Endothelial cell of umbilical vein (primary cell): Measurements from ENCODE around the gene DGKK. TPM values are rescaled to one million over a fixed set of nuclear protein-coding genes. Genes with fewer than 3 reads are reported as not detected.

ENCODE experiments used
- BruUV-seq: library from RNA; stranded (reverse); fragments of 400-500 nt; replicated peaks from 2 replicates; lab custom pipeline; 2021; lab: Mats Ljungman, UMichigan
- CTCF ChIA-PET: fragments of 300-600, 350-600 bp; sonication (Branson Sonifier 250); formaldehyde crosslinking; loops from one replicate; lab custom pipeline; 2021; ENCODE audit warnings: antibody characterized with exemption, inconsistent platforms; lab: Charles Lee
- POLR2A ChIA-PET: fragments of 300-600, 350-600 bp; sonication (Branson Sonifier 250); formaldehyde crosslinking; loops from one replicate; lab custom pipeline; 2021; ENCODE audit warnings: antibody characterized with exemption, inconsistent platforms; lab: Charles Lee
- DNase-seq: peaks from one replicate; pipeline ENCODE4 v3.0.0-alpha.2; 2011; ENCODE audit warnings: low read depth, low spot score
- FAIRE-seq: peaks from 2 replicates; lab custom pipeline; 2011; peaks lifted over from hg19 to GRCh38; lab: Jason Lieb, UNC
- H2AFZ ChIP-seq: 2 replicates; pipeline ENCODE4 v1.6.0; 2012; ENCODE audit warnings: low read depth, low read length, control low read depth, inconsistent platforms
- H3K27ac ChIP-seq: 2 replicates; pipeline ENCODE4 v1.5.1; 2011; ENCODE audit warnings: low read depth, mild to moderate bottlenecking, control low read depth, low read length, moderate library complexity; ENCODE audit not compliant: insufficient read depth
- H3K27me3 ChIP-seq, 2 experiments: 2 replicates each; pipeline versions ENCODE4 v1.6.0 to v1.6.1; 2011; ENCODE audit warnings: low read length in 2 of 2, mixed read lengths in 1 of 2; ENCODE audit not compliant: control insufficient read depth in 2 of 2, insufficient read depth in 2 of 2
- H3K36me3 ChIP-seq, 2 experiments: 2 replicates in 1 of 2; 3 replicates in 1 of 2; pipeline ENCODE4 v1.5.1; 2011; ENCODE audit warnings: low read length in 2 of 2, mild to moderate bottlenecking in 1 of 2, moderate library complexity in 1 of 2; ENCODE audit not compliant: control insufficient read depth in 2 of 2, insufficient read depth in 2 of 2; ENCODE audit errors: extremely low read depth in 1 of 2
- H3K4me1 ChIP-seq: 3 replicates; pipeline ENCODE4 v1.5.1; 2011; ENCODE audit warnings: mild to moderate bottlenecking, low read length; ENCODE audit not compliant: control insufficient read depth, insufficient read depth; ENCODE audit errors: extremely low read depth
- H3K4me2 ChIP-seq: 2 replicates; pipeline ENCODE4 v1.6.1; 2011; ENCODE audit warnings: low read length, control low read depth, mixed read lengths; ENCODE audit not compliant: insufficient read depth
- H3K4me3 ChIP-seq, 3 experiments: fragments of 200-600 bp in 1 of 3; sonication (generic), shearing (Covaris generic) in 1 of 3; replicated peaks in 1 of 3; 2 replicates each; pipeline ENCODE4 v1.5.1; 2011 to 2016; ENCODE audit warnings: control low read depth in 3 of 3, low read length in 3 of 3, mild to moderate bottlenecking in 2 of 3, inconsistent platforms in 1 of 3, low read depth in 1 of 3, moderate library complexity in 1 of 3; ENCODE audit not compliant: insufficient read depth in 1 of 3
- H3K79me2 ChIP-seq: 2 replicates; pipeline ENCODE4 v1.6.0; 2012; ENCODE audit warnings: low read length, inconsistent platforms; ENCODE audit not compliant: control insufficient read depth, insufficient read depth
- H3K9ac ChIP-seq: replicated peaks from 2 replicates; pipeline ENCODE3; 2011; ENCODE audit warnings: low read length, control low read depth; ENCODE audit not compliant: insufficient read depth; ENCODE audit errors: extremely low read depth
- H3K9me1 ChIP-seq: replicated peaks from 3 replicates; pipeline ENCODE4 v1.6.0; 2011; ENCODE audit warnings: mild to moderate bottlenecking, low read length; ENCODE audit not compliant: control insufficient read depth, insufficient read depth; ENCODE audit errors: extremely low read depth
- H3K9me3 ChIP-seq: replicated peaks from 2 replicates; pipeline ENCODE4 v1.5.1; 2012; ENCODE audit warnings: low read length, inconsistent platforms; ENCODE audit not compliant: control insufficient read depth, insufficient read depth
- H4K20me1 ChIP-seq: replicated peaks from 2 replicates; pipeline ENCODE3; 2011; ENCODE audit warnings: mild to moderate bottlenecking, low read length; ENCODE audit not compliant: control insufficient read depth, insufficient read depth; ENCODE audit errors: extremely low read depth
- CTCF ChIP-seq, 2 donors: IDR thresholded peaks; 1 replicate in 1 of 2; 2 replicates in 1 of 2; pipeline ENCODE4 v1.5.1; 2011; ENCODE audit warnings: low read length in 2 of 2, mild to moderate bottlenecking in 2 of 2, moderate library complexity in 2 of 2, control low read depth in 1 of 2, inconsistent platforms in 1 of 2, low read depth in 1 of 2; ENCODE audit not compliant: insufficient read depth in 1 of 2; ENCODE audit errors: extremely low read depth in 1 of 2
- EZH2 ChIP-seq: IDR thresholded peaks from 2 replicates; pipeline ENCODE4 v1.6.1; 2012; ENCODE audit warnings: borderline replicate concordance, low read depth, mild to moderate bottlenecking, moderate library complexity, low read length, inconsistent platforms; ENCODE audit not compliant: severe bottlenecking
- FOS ChIP-seq: IDR thresholded peaks from 2 replicates; pipeline ENCODE4 v1.6.1; 2011; ENCODE audit warnings: mild to moderate bottlenecking, low read length, moderate library complexity, borderline replicate concordance; ENCODE audit not compliant: insufficient read depth
- GATA2 ChIP-seq: IDR thresholded peaks from 2 replicates; pipeline ENCODE4 v1.7.0; 2011; ENCODE audit warnings: low read depth, mild to moderate bottlenecking, moderate library complexity, mixed read lengths, low read length; ENCODE audit not compliant: insufficient read length, insufficient read depth
- JUN ChIP-seq: IDR thresholded peaks from 2 replicates; pipeline ENCODE4 v1.6.1; 2011; ENCODE audit warnings: borderline replicate concordance, low read depth; ENCODE audit not compliant: insufficient read length, insufficient read depth
- MAX ChIP-seq: IDR thresholded peaks from 2 replicates; pipeline ENCODE4 v1.6.1; 2011; ENCODE audit not compliant: insufficient read depth, insufficient read length
- MYC ChIP-seq: IDR thresholded peaks from one replicate; pipeline ENCODE4 v1.6.1; 2011; ENCODE audit warnings: mild to moderate bottlenecking, low read depth, low read length
- POLR2A ChIP-seq: IDR thresholded peaks from 2 replicates; pipeline ENCODE4 v1.6.1; 2012; ENCODE audit warnings: low read depth, mild to moderate bottlenecking, control low read depth, low read length
- POLR2AphosphoS5 ChIP-seq: IDR thresholded peaks from 2 replicates; pipeline ENCODE4 v1.6.1; 2012; ENCODE audit warnings: low read depth, mild to moderate bottlenecking, control low read depth, low read length, moderate library complexity; ENCODE audit not compliant: insufficient read depth
- dilution Hi-C: fragments of 300-500 bp; cut with MboI; formaldehyde crosslinking; loops from one replicate; pipeline ENCODE4 v1.15.0; 2019; ENCODE audit warnings: low sequenced_read_pairs; ENCODE audit not compliant: extremely low pct_ligation_motif_present
- intact Hi-C: fragments of 100-400 bp; cut with micrococcal nuclease; formaldehyde crosslinking; loops from one replicate; pipeline ENCODE4 v1.10.0; 2022
- polyA plus RNA-seq, 4 experiments: library from polyadenylated mRNA; depleted of rRNA in 3 of 4; stranded (reverse) in 3 of 4; unstranded in 1 of 4; fragments of >200 nt; gene quantifications; 2 replicates each; pipeline versions ENCODE4 v1.2.1 to v1.2.3, GENCODE V29; 2011 to 2012; ENCODE audit warnings: missing spikeins in 1 of 4
- total RNA-seq: library from RNA; stranded (reverse); gene quantifications from 2 replicates; pipeline ENCODE4 v1.2.3, GENCODE V29; 2021

DGKK gene
- total and polyA plus RNA-seq, 2 donors (not counting 3 experiments of a cell fraction or from before 2014, with no cell fraction given) = not detected

GRCh38 chrX:50375481-50376267, 95.0 kb downstream of the DGKK start:
- H3K4me1 ChIP-seq = no peaks in the 10 kb centered on the region
- H3K9me3 ChIP-seq = no peaks in the 10 kb centered on the region
- no peaks in the 10 kb centered on the region for H3K79me2 ChIP-seq
- no peak overlapping the region for H2AFZ ChIP-seq
- no peak overlapping the region for H3K27ac ChIP-seq
- CTCF ChIA-PET = no interaction called here
- H3K4me3 ChIP-seq = no peak overlapping the region
- dilution Hi-C loops = no loop called here
- no peak for FAIRE-seq
- intact Hi-C loops = no loop called here
- TF ChIP-seq FOS (no peak), POLR2AphosphoS5 (no peak), JUN (no peak), POLR2A (no peak), CTCF (IDR thresholded peaks at IDR 0.05; ENCODE audit: extremely low read depth in 1 of 2, insufficient read depth in 1 of 2, low read depth in 1 of 2, low read length in 2 of 2) (no peak), GATA2 (no peak), EZH2 (no peak), MAX (no peak), MYC (no peak)
- H4K20me1 ChIP-seq = no peaks in the 10 kb centered on the region
- H3K27me3 ChIP-seq = no peaks in the 10 kb centered on the region
- no peaks in the 10 kb centered on the region for H3K9me1 ChIP-seq
- no TSS peak for BruUV-seq
- no peaks in the 10 kb centered on the region for H3K36me3 ChIP-seq
- H3K9ac ChIP-seq = no peak overlapping the region
- no peak overlapping the region for H3K4me2 ChIP-seq
- no peak for DNase-seq
- POLR2A ChIA-PET = no interaction called here
